ENCODE measurements around the gene GGTA1.
"Not testable (repeated sequence)": the region's sequence is repeated elsewhere in the genome, so short reads cannot be mapped to it uniquely, and the experiment has no call there.

The GGTA1 gene

GRCh38 chr9:121537283-121537682, 37.6 kb upstream of the GGTA1 start:
- TF ChIP-seq CTCF (IDR thresholded peaks at IDR 0.05; ENCODE audit: extremely low read depth, missing control alignments), result no peak
- DNase-seq (ENCODE audit: low spot score), result no peak

DNA sequence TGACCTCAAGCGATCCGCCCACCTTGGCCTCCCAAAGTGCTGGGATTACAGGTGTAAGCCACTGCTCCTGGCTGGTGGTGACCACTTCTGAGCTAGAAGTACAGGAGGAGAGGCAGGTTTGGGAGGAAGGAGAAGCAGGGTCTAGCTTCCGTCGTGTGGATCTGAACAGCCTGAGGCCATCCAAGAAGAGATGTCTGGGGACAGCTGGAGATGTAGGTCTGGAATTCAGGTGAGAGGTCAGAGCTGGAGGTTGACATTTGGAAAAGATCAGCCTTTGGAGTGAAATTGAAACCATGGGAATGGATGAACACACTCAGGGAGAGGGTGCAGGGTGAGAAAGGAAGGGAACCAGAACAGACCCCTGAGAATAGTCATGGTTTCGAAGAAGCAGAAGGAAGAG, 33.2 kb upstream of the GGTA1 start:
- DNase-seq (ENCODE audit: low spot score), result no peak
- no peak for TF ChIP-seq CTCF (IDR thresholded peaks at IDR 0.05; ENCODE audit: extremely low read depth, missing control alignments)

DNA sequence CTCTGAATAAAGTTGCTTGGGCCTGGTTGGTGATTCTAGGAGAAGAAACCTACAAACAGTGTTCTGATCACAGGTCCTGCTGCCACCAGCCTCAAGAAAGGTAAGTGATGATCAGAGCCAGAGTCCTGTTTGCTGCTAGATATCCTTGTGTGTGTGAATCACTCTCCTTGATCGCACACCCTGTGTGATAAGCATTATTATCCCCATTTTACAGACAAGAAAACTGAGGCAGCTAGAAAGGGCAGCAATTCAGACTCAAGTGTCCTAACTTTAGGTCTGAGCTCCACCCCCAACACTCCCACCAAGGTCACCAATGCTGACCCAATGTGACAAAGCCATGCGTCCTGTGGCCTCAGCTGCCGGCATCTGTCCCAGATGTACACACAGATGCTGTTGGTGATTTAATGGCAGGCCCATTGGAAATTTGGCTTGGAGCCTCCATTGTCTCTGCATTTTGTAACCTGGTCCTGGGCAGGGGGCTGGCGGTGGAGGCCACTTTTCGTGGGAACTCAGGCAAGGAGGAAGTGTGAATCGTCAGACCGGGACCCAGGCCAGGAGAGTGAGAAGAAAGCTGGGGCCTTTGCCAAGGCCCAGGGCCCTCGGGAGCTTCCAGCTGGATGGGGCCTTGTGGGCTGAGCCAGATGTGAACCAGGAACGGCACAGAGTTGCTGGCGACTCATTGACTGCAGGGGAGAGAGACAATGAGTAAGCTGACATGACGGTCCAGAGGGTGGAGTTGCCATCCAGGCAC, 29.8 kb upstream of the GGTA1 start:
- no peak for TF ChIP-seq CTCF (IDR thresholded peaks at IDR 0.05; ENCODE audit: extremely low read depth, missing control alignments)
- no peak for DNase-seq (ENCODE audit: low spot score)

GRCh38 chr9:121528642-121529041, 29.0 kb upstream of the GGTA1 start:
- DNase-seq (ENCODE audit: low spot score), result no peak
- no peak for TF ChIP-seq CTCF (IDR thresholded peaks at IDR 0.05; ENCODE audit: extremely low read depth, missing control alignments)

- DNase-seq (ENCODE audit: low spot score), result no peak
Observed at GRCh38 chr9:121527371-121527770, 27.7 kb upstream of the GGTA1 start.

GRCh38 chr9:121519688-121520087, 20.0 kb upstream of the GGTA1 start:
- DNase-seq (ENCODE audit: low spot score), result not testable (repeated sequence)

More at GRCh38 chr9:121527371-121527770, 27.7 kb upstream of the GGTA1 start:
- no peak for TF ChIP-seq CTCF (IDR thresholded peaks at IDR 0.05; ENCODE audit: extremely low read depth, missing control alignments)

GRCh38 chr9:121518634-121519033, 19.0 kb upstream of the GGTA1 start:
- no peak for TF ChIP-seq CTCF (IDR thresholded peaks at IDR 0.05; ENCODE audit: extremely low read depth, missing control alignments)
- no peak for DNase-seq (ENCODE audit: low spot score)

GRCh38 chr9:121513166-121513565, 13.5 kb upstream of the GGTA1 start:
- not testable (repeated sequence) for DNase-seq (ENCODE audit: low spot score)
